Transverse colon (tissue), 4 donors: ENCODE results near the gene FAIM2. TPM values are rescaled to one million over a fixed set of nuclear protein-coding genes. Genes with fewer than 3 reads are reported as not detected.

Experiments used
- DNase-seq: peaks from one replicate; pipeline ENCODE4 v3.0.0-alpha.2; 2019
- H3K27ac ChIP-seq, 4 donors: fragments of 200-600 bp; sonication (generic); 2 replicates each; pipeline ENCODE4 v1.5.1; 2016 to 2018; ENCODE audit warnings: inconsistent platforms in 4 of 4
- H3K27me3 ChIP-seq: fragments of 200-600 bp; sonication (generic); 2 replicates; pipeline ENCODE4 v1.5.1; 2017; ENCODE audit warnings: inconsistent platforms
- H3K36me3 ChIP-seq, 4 donors: fragments of 200-600 bp; sonication (generic); 2 replicates each; pipeline ENCODE4 v1.5.1; 2017 to 2019; ENCODE audit warnings: inconsistent platforms in 4 of 4
- H3K4me1 ChIP-seq, 4 donors: fragments of 200-600 bp; sonication (generic); 2 replicates each; pipeline ENCODE4 v1.5.1; 2017 to 2020; ENCODE audit warnings: inconsistent platforms in 4 of 4
- H3K4me3 ChIP-seq, 4 donors: fragments of 200-600 bp; sonication (generic); 1 replicate in 1 of 4; 2 replicates in 3 of 4; pipeline versions ENCODE4 v1.5.1 to v1.6.1; 2017 to 2019; ENCODE audit warnings: inconsistent platforms in 4 of 4
- H3K9me3 ChIP-seq, 2 donors: fragments of 200-600 bp; sonication (generic); 2 replicates each; pipeline ENCODE4 v1.5.1; 2017 to 2019; ENCODE audit warnings: inconsistent platforms in 2 of 2
- EP300 ChIP-seq: sonication (generic); formaldehyde crosslinking; IDR thresholded peaks from one replicate; pipeline ENCODE4 v1.6.1; 2017; ENCODE audit warnings: antibody characterized with exemption, low read depth
- POLR2A ChIP-seq: fragments of 450-650 bp; IDR thresholded peaks from one replicate; pipeline ENCODE4 v1.6.1; 2016; ENCODE audit warnings: antibody characterized with exemption, mild to moderate bottlenecking, moderate library complexity
- POLR2AphosphoS5 ChIP-seq, 3 donors: sonication (generic); formaldehyde crosslinking; IDR thresholded peaks; one replicate each; pipeline ENCODE4 v1.6.1; 2016; ENCODE audit warnings: antibody characterized with exemption in 3 of 3
- WGBS, 2 donors: methylation state at CpG; one replicate each; pipeline ENCODE4 v1.1.5; 2018; ENCODE audit warnings: low coverage in 1 of 2; 5-methylcytosine and 5-hydroxymethylcytosine counted together
- in situ Hi-C, 4 donors: fragments of 200-750 bp; cut with MboI; loops; one replicate each; pipeline versions ENCODE4 v1.15.0 to v1.15.1; 2017; ENCODE audit warnings: low sequenced_read_pairs in 3 of 4, low pct_ligation_motif_present in 1 of 4, low pct_unique_long_range_greater_than_20kb in 1 of 4
- intact Hi-C: fragments of 100-400 bp; cut with DNase I; formaldehyde crosslinking; loops from one replicate; pipeline ENCODE4 v1.15.1; 2023; ENCODE audit warnings: low total_unique reads
- total RNA-seq, 4 donors: library from RNA; depleted of rRNA; stranded (reverse); fragments of >200 nt; gene quantifications; one replicate each; pipeline ENCODE4 v1.1.0, GENCODE V29; 2016
- TF ChIP-seq, protein P1 (sequence below), 5 experiments: fragments of 200-600 bp in 3 of 5; fragments of 450-650 bp in 2 of 5; sonication (generic) in 3 of 5; IDR thresholded peaks; 1 replicate in 2 of 5; 2 replicates in 3 of 5; pipeline ENCODE4 v1.5.1; 2016 to 2017; ENCODE audit warnings: antibody characterized with exemption in 5 of 5, inconsistent platforms in 3 of 5, mild to moderate bottlenecking in 2 of 5, moderate library complexity in 1 of 5

The FAIM2 gene
- total RNA-seq, 4 donors from 2014 or later: 1.5 to 2.8 (median 2.5) TPM

DNA sequence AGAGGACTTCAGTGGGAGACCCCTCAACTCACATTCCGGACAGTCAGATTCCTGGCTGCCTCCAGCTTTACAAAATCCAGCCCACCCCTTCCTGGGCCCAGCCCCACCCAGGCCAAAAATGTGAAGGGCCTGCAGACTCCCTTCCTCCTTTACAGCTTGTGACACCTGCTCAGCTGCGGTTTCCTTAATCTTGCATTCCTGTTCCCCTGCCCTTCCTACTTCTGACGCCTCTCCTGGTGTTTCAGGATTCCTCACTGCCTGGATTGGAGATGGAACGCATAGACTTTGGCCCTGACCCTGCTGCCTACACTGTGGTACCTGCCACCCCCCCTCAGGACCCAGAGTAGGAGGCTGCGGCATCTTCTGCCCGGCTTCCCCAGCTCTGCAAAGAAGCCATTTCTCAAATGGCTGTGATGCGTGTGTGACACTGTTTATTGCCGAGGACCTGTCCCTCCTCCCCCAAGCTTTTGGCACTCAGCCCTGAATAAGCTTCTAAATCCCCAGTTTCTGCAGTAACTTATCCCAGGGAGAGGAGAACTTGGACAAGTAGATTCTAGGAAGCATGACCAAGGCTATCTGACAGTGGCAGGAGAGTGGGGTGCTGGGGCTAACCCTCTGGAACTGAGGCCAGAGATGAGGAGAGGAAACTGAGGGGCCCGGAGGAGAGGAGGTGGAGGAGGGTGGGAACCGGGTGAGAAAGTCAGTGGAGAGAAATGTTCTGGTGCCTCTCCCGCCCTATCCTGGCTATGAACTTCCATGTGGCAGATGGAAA, 35.9 kb downstream of the FAIM2 start:
- Histone ChIP-seq H3K27me3 (no peaks in the 10 kb centered on the region), H3K9me3 (no peaks in the 10 kb centered on the region), H3K4me1 (peaks cover 3 to 22% (median 7%) of the 10 kb centered on the region in 4 donors), H3K27ac (peak overlapping the region in 2 of 4 donors; percentile 27 to 57), H3K4me3 (no peak overlapping the region), H3K36me3 (no peaks in the 10 kb centered on the region)
- intact Hi-C loops: no loop called here
- no peak for DNase-seq
- WGBS, 2 donors: 33 to 40% methylated on average over 6 to 11 of the region's 11 CpGs
- TF ChIP-seq POLR2A: no peak
- TF ChIP-seq, protein P1, sequence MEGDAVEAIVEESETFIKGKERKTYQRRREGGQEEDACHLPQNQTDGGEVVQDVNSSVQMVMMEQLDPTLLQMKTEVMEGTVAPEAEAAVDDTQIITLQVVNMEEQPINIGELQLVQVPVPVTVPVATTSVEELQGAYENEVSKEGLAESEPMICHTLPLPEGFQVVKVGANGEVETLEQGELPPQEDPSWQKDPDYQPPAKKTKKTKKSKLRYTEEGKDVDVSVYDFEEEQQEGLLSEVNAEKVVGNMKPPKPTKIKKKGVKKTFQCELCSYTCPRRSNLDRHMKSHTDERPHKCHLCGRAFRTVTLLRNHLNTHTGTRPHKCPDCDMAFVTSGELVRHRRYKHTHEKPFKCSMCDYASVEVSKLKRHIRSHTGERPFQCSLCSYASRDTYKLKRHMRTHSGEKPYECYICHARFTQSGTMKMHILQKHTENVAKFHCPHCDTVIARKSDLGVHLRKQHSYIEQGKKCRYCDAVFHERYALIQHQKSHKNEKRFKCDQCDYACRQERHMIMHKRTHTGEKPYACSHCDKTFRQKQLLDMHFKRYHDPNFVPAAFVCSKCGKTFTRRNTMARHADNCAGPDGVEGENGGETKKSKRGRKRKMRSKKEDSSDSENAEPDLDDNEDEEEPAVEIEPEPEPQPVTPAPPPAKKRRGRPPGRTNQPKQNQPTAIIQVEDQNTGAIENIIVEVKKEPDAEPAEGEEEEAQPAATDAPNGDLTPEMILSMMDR (IDR thresholded peaks at IDR 0.05): no peak
- no peak for TF ChIP-seq POLR2AphosphoS5 (IDR thresholded peaks at IDR 0.05)
- TF ChIP-seq EP300: no peak
- in situ Hi-C loops: loop anchor here in 2 of 4 donors (25.0 kb wide), 1 partner anchor 195 kb away; the partner anchor contains the start of gene ASIC1 (in 2 of the 2)

DNA sequence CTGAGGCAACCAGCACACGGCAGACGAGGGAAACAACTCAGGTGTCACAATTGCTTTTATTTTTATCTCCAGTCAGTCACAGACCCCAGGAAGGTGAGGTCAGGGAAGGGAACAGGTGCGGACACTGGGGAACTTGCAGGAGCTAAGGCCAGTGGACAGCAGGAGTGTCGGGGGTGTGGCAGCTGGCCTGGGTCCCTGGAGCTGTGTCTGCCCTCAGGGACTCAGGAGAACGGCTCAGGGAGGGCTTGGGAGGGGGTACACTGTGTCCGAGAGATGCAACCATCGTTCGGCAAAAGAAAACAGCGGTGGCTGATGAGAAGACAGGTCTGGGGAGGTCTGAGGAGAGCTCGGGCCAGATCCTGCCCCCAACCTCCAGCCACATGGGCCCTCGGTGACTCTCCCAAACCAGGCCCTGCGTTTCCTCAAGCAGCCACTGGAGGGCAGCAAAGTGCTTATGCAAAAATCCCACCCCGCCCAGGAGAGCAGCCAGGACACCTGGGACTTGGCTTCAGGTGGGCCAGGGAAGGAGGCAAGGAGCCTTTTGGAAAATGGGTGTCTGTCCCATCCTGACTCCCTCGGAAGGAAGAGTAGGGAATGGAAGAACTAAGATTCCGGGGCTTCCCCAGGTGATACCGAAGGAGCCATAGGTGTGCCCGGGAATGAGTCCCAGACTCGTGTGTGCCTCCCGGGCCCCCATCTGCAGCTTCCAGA, 36.7 kb downstream of the FAIM2 start:
- Histone ChIP-seq H3K4me1 (peaks cover 3 to 22% (median 7%) of the 10 kb centered on the region in 4 donors), H3K36me3 (no peaks in the 10 kb centered on the region), H3K4me3 (no peak overlapping the region), H3K27me3 (no peaks in the 10 kb centered on the region), H3K27ac (no peak overlapping the region), H3K9me3 (no peaks in the 10 kb centered on the region)
- TF ChIP-seq, protein P1 (IDR thresholded peaks at IDR 0.05): peak; percentile 85 to 99 (median 97)
- TF ChIP-seq POLR2AphosphoS5 (IDR thresholded peaks at IDR 0.05): no peak
- in situ Hi-C loops: loop anchor here in 2 of 4 donors (25.0 kb wide), 1 partner anchor 195 kb away; the partner anchor contains the start of gene ASIC1 (in 2 of the 2)
- intact Hi-C loops: no loop called here
- DNase-seq: peak; percentile 79
- 0 to 34% methylated on average over 1 to 19 of the region's 19 CpGs for WGBS, 2 donors

DNA sequence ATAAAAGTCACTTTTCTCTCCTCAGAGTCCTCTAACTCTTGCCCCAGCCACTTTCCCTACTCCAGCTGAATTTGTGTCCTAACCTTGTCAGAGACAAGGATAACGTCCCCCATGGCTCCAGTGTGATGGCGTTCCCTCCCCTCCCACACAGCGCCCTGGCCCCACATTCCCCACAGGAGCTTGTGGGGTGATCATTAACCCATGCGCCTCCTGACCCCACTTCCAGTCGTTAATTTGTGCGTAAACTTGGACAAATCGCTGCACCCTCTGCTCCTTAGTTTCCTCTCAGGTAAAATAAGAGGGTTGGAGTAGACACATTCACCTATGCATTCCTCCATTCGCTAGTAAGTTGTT, 37.9 kb downstream of the FAIM2 start:
- TF ChIP-seq POLR2AphosphoS5 (IDR thresholded peaks at IDR 0.05): no peak
- H3K4me3 ChIP-seq: no peak overlapping the region
- in situ Hi-C loops (loop anchor here in 2 of 4 donors (25.0 kb wide), 1 partner anchor 197 kb away; the partner anchor contains the start of gene ASIC1 (in 2 of the 2)), intact Hi-C loops (no loop called here)
- H3K27me3 ChIP-seq: no peaks in the 10 kb centered on the region
- DNase-seq: no peak
- peaks cover 3 to 22% (median 7%) of the 10 kb centered on the region in 4 donors for H3K4me1 ChIP-seq
- H3K36me3 ChIP-seq: no peaks in the 10 kb centered on the region
- no peaks in the 10 kb centered on the region for H3K9me3 ChIP-seq
- WGBS, 2 donors: 66 to 82% methylated on average over 8 of the region's 8 CpGs
- no peak overlapping the region for H3K27ac ChIP-seq

DNA sequence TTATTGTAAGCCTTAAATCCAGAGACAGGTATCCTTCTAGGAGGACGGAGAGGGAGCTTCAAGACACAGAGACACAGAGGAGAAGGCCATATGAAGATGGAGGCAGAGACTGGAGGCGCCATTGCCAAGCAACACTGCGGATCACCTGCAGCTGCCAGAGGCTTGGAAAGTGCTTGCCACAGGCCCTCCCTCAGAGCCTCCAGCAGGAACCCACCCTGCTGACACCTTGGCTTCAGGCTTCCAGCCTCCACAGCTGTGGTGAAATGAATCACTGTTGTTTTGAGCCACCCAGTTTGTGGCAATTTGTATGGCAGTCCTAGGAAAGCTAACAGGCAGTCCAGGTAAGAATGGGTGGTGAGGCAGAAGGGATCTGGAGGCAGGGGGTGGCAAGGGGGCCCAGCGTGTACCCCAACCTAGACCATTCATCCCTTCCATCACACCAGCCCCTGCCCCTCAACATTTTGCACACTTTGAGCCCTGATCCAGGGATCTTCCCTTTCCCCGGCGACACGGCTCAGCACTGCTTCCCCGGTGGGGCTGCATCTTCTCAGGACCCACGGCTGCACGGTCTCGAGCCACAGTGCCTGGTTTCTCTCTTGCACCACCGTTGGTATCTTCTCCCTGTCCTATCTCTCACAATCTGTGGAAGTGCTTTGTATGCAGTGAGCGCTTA, 38.5 kb downstream of the FAIM2 start:
- Histone ChIP-seq H3K9me3 (no peaks in the 10 kb centered on the region), H3K27ac (no peak overlapping the region), H3K27me3 (no peaks in the 10 kb centered on the region), H3K4me3 (no peak overlapping the region), H3K36me3 (no peaks in the 10 kb centered on the region), H3K4me1 (peaks cover 3 to 22% (median 7%) of the 10 kb centered on the region in 4 donors)
- TF ChIP-seq POLR2AphosphoS5 (IDR thresholded peaks at IDR 0.05): no peak
- no peak for DNase-seq
- in situ Hi-C loops: loop anchor here in 2 of 4 donors (25.0 kb wide), 1 partner anchor 197 kb away; the partner anchor contains the start of gene ASIC1 (in 2 of the 2)
- 79 to 82% methylated on average over 7 to 13 of the region's 13 CpGs for WGBS, 2 donors
- intact Hi-C loops: no loop called here

DNA sequence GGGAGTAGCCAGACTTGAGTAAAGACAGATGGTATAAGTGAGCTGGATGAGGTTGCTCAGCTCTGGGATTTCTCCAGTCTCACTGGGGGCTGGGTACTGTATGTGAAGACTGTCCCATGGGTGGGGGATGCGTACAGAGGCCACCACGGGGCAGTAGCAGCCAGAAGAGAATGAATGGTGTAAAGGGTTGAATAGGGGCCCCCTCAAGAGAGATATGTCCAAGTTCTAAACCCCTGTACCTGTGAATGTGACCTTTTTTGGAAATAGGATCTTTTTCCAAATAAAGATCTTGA, 39.0 kb downstream of the FAIM2 start:
- 69% methylated on average over 2 of the region's 2 CpGs; no CpG with 5 or more reads in 1 of the 2 donors for WGBS, 2 donors
- in situ Hi-C loops: loop anchor here in 2 of 4 donors (25.0 kb wide), 1 partner anchor 198 kb away; the partner anchor contains the start of gene ASIC1 (in 2 of the 2)

More for the DNA sequence above, 39.0 kb downstream of the FAIM2 start:
- no peaks in the 10 kb centered on the region for H3K36me3 ChIP-seq
- no peaks in the 10 kb centered on the region for H3K9me3 ChIP-seq
- intact Hi-C loops: no loop called here
- H3K4me3 ChIP-seq: no peak overlapping the region
- peaks cover 3 to 22% (median 7%) of the 10 kb centered on the region in 4 donors for H3K4me1 ChIP-seq
- no peak overlapping the region for H3K27ac ChIP-seq
- no peak for TF ChIP-seq EP300
- TF ChIP-seq POLR2AphosphoS5 (IDR thresholded peaks at IDR 0.05): no peak
- TF ChIP-seq POLR2A: no peak
- TF ChIP-seq, protein P1 (IDR thresholded peaks at IDR 0.05): no peak
- peaks cover under 1% of the 10 kb centered on the region for H3K27me3 ChIP-seq
- DNase-seq: no peak
